Left colon (tissue), 2 donors: ENCODE measurements around the gene HENMT1. TPM values are rescaled to one million over a fixed set of nuclear protein-coding genes. Genes with fewer than 3 reads are reported as not detected.
"Not testable (repeated sequence)": the region's sequence is repeated elsewhere in the genome, so short reads cannot be mapped to it uniquely, and the experiment has no call there.

ENCODE experiments used
- ATAC-seq: fragments of 200-7000 bp; cut with Tn5 transposase; one replicate; pipeline ENCODE4 v1.9.1; 2020; ENCODE audit warnings: mild to moderate bottlenecking, moderate library complexity
- DNase-seq, 2 donors: peaks; one replicate each; pipeline ENCODE4 v3.0.0-alpha.2; 2020
- intact Hi-C, 2 donors: fragments of 100-400 bp; cut with DNase I in 1 of 2; cut with micrococcal nuclease in 1 of 2; formaldehyde crosslinking; loops; one replicate each; pipeline versions ENCODE4 v1.11.2 to v1.14.0; 2022; cut with DNase I, micrococcal nuclease
- total RNA-seq, 2 donors: library from RNA; stranded (reverse); fragmentation: NEBNext Ultra II Directional; extraction: Animal tissue kit (Norgen Biotek cat#: 25700); gene quantifications; one replicate each; pipeline ENCODE4 v1.2.1, GENCODE V29; 2021
- donor health status: DM: no; HTN: no; CAD: no.
- donor health status: DM: yes; HTN: yes; CAD: no.

HENMT1 gene
- total RNA-seq, 2 donors from 2014 or later, result 6.6 to 7.3 TPM

DNA sequence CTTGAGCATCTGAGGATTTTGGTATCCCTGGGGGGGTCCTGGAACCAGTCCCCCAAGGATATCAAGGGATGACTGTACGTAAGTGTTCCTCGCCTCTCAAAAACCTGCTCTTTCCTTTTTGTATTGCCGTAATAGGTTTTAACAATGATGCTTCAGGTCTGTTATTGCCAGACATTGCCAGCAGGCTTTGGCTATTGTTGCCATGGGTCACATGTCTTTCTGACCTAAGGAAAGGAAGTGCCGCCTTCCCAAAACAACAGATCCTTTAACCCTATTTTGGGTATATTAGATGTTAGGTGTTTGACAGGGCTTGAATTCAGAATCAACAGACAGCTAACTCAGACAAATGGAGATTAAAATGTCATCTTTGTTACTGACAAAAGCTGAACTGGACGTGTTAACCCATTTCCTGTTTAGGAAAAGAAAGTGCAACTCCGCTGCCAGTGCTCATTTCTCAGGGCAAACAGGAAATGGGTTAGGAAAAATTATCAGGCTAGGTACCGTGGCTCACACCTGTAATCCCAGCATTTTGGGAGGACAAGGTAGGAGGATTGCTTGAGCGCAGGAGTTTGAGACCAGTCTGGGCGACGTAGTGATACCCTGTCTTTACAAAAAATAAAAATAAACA, 18.8 kb upstream of the HENMT1 start:
- intact Hi-C loops, result no loop called here
- no peak for DNase-seq
- ATAC-seq, result no peak

DNA sequence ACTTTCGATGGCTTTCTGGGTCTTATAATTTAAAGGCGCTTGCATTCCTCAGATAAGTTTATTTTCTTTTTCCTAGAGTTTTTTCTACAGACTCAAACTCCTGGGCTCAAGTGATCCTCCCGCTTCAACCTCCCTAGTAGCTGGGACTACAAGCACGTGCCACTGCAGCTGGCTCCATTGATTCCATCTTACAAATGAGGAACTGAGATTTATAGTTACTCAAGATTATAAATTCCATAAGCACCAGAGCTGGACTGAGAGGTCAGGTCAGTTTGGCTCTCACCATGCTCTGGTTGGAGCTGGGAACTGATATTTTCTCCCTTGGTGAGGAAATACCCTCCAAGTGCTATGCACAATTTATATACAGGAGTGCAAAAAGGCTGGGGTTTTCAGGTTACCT, 17.8 kb upstream of the HENMT1 start:
- ATAC-seq (no peak), DNase-seq (no peak)
- intact Hi-C loops, result no loop called here

DNA sequence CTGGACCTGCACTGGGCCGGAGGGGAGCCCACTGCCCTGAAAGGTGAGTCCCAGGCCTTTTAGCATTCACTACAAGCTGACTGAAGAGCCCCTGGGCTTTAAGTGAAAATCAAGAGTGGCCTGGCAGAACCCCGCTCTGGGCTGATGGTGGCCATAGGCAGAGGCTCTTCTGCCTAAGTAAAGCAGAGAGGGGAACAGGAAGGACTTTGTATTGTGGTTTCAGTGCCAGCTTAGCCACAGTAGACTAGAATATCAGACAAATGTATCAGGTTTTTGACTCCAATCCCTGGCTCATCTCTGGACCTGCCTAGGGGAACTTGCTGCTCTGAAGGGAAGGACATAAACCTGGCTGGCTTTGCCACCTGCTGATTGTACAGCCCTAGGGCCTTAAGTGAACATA, 10.2 kb upstream of the HENMT1 start:
- DNase-seq, result no peak
- no peak for ATAC-seq
- intact Hi-C loops, result no loop called here

DNA sequence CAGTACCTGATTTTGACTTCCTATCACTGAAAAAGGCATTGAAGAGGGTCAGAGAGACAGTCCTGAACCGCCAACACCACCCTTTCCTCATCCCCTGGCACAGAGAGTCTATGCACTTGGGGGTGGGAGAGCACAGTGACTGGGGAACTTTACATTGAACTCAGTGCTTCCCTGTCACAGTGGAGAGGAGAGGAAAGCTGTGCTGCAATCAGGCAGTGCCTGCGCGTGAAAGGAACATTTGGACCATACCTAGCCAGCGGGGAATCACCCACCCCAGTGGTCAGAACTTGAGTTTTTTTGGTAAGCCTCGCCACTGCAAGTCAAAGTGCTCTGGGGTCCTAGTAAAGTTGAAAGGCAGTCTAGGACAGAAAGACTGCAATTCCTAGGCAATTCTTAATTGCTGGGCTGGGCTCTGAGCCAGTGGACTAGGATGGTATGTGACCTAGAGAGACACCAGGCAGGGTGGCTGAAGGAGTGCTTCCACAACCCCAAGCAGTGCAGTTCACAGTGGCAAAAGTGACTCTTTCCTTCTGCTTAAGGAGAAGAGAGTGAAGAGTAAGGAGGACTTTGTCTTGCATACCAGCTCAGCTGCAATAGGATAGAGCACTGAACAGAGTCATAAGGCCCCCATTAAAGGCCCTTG, 9.4 kb upstream of the HENMT1 start:
- DNase-seq (no peak), ATAC-seq (no peak)
- intact Hi-C loops, result no loop called here

DNA sequence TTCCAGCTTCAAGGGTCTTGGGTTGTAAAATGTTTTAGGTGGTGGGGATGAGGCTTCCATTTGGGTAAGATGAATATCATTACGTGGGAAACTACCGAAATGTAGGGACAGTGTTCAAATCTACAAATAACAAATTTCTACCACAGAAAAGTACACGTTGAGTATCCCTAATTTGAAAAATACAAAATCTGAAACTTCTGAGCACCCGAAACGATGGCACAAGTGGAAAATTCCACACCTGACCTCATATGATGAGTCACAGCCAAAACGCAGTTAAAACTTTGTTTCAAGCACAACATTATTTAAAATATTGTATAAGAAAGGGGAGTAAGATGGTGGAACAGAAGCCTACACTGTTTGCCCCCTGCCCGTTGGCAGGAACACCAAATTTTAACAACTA, 8.8 kb upstream of the HENMT1 start:
- DNase-seq (no peak), ATAC-seq (no peak)
- intact Hi-C loops, result no loop called here

DNA sequence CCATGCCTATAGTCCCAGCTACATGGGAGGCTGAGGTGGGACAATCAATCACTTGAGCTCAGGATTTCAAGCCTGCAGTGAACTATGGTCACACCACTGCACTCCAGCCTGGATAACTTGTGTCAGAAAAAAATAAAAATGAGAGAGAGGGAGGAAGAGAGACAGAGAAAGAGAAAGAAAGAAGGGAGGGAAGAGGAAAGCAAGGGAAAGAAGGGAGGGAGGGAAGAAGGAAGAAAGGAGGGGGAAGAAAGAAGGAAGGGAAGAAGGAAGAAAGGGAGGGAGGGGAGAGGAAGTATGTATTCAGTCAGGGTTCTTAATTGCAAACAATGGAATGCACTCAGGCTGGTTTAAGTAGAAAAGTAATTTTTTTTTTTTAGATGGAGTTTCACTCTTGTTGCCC, 7.9 kb upstream of the HENMT1 start:
- ATAC-seq, result no peak
- no peak for DNase-seq
- intact Hi-C loops, result no loop called here

DNA sequence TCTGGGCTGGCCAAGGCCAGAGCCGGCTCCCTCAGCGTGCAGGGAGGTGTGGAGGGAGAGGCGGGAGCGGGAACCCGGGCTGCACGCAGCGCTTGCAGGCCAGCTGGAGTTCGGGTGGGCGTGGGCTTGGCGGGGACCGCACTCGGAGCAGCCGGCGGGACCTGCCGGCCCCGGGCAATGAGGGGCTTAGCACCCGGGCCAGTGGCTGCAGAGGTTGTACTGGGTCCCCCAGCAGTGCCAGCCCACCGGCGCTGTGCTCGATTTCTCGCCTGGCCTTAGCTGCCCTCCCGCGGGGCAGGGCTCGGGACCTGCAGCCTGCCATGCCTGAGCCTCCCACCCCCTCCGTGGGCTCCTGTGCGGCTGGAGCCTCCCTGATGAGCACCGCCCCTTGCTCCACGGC, 6.5 kb upstream of the HENMT1 start:
- DNase-seq, intact Hi-C loops, ATAC-seq: not testable (repeated sequence)

DNA sequence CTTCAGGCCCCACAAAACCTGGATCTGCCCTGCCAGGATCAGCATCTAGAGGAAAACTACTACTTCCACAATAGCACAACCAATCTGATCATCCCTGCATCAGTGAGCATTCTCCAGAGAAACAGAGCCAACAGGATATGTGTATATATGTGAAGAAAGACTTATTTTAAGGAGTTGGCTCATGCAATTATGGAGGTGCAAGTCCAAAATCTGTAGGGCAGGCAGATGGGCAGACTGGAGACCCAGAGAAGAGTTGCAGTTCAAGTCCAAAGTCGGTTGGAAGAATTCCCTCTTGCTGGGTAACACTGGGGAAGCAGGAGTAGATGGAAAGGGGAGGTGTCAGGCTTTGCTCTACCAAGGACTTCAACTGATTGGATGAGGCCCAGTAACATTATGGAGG, 4.9 kb upstream of the HENMT1 start:
- intact Hi-C loops, result no loop called here
- DNase-seq, result no peak
- ATAC-seq, result no peak

DNA sequence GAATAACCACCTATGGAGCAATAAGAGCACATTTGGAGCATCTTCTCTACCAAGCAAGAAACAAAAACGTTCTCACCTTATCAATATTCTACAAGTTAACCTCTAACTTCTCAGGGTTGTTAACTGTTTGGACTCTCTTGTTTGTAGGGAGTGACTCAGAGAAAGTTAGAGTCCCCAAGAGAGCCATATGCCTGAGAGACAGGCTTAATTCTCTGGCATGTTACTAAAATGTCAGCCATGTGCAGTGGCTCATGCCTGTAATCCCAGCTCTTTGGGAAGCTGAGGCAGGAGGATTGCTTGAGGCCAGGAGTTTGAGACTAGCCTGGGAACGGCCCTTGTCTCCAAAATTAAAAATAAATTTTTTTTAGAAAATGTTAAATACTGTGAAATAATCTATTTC, 4.2 kb upstream of the HENMT1 start:
- DNase-seq (no peak), ATAC-seq (no peak)
- intact Hi-C loops, result no loop called here

DNA sequence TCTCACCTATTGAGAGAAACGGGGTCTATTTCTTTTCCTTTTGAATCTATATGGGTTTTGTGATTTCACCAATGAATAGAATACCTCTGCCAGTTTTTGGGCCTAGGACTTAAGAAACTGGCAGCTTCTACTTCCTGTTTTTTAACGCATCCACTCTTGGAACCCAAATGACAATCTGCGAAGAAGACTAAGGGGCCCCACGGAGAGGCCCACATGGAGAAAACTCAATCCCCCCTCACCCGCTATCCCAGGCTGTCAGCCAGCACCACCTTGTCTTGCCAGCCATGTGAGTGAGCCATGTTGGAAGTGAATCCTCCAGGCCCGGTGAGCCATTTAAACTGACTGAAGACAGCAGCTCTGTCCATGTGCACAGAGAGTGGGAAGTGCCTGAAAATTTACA, 3.6 kb upstream of the HENMT1 start:
- intact Hi-C loops, result no loop called here
- DNase-seq (no peak), ATAC-seq (no peak)

DNA sequence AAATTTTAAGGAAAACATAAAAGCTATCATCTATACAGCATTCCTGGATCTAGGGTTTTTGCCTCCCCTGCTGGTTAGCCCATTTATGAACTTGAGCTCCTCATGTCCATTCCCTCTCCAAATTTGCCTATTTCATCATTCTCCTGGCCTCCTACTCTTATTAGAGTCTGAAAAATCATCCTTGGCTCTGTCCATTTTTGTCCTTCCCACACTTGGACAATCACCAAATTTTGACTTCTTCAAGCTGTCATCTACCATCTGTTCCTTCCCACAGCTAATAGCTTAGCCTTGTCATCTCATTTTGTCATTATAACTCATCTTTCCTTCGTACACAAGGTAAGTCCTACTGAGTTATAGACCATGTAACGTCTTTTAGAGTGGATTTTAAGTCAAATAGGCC, 2.2 kb upstream of the HENMT1 start:
- intact Hi-C loops, result no loop called here
- DNase-seq (no peak), ATAC-seq (no peak)

DNA sequence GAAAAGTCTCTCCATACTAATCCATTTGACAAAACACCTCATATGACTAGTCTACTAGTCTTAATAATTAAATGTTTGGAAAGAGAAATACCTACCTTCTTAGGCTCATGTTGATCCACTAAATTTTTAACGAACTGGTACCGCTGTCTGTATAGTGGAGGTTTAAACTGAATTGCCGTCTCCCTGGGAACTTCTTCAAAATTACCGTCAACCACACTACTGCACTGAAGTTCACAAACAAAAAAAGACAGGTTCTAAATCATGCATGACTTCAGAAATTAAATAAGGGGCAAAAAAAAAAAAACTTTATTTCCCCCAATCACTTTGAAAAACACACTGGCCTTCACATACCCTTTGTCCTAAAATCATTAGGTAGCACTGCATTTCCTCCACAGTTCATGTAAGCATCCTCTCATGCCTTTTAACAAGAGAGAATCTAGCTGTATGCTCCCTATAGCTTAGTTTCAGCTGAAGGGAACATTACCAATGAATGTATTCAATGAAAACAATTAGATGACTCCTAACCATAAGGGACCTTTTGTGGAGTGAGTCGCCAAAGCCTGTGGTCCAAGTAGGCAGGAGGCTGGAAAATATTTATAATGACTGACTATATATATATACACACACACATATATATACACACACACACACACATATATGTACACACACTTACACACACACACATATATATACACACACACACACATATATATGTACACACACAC, 3.4 kb downstream of the HENMT1 start:
- ATAC-seq, result no peak
- DNase-seq, result no peak
- intact Hi-C loops, result no loop called here

DNA sequence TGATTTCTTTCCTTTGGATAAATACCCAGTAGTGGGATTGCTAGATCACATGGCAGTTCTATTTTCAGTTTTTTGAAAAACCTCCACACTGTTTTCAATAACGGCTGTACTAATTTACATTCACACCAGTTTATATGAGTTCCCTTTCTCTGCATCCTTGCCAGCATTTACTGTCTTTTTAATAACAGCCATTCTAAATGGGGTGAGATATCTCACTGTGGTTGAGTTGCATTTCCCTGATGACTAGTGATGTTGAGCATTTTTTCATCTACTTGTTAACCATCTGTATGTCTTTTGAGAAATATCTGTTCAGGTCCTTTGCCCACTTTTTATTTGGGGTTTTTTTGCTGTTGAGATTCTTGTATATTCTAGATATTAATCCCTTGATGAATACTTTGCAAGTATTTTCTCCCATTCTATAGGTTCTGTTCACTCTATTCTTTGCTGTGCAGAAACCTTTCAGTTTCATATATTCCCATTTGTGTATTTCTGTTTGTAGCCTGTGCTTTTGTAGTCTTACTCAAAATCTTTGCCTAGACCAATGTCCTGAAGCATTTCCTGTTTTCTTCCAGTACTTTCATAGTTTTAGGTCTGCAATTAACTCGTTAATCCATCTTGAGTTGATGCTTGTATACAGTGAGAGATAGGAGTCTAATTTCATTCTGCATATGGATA, 7.3 kb downstream of the HENMT1 start:
- ATAC-seq (no peak), DNase-seq (no peak)
- intact Hi-C loops, result no loop called here

DNA sequence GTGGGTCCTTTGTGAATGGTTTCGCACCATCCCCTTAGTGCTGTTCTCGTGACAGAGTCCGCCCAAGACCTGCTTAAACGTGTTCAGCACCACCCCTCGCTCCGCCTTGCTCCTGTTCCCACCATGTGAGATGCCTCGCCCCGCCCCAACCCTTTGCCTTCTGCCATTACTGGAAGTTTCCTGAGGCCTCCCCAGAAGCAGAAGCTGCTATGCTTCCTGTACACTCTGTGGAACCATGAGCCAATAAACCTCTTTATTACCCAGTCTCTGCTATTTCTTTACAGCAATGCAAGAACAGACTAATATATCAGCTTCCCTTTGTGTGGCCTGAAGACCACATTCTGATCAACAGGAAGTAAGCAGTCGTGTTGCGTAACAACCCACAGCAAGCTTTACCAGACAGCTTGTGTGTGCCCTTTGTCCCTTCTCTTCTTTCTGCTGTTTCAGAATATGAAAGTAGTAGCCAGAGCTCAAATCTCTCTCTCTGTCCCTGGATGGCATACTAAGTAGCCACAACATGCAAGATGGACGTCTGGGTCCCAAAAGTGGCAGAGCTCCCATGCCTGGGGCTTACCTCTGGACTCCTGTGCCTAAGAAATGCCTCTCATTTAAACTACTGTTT, 14.1 kb downstream of the HENMT1 start:
- intact Hi-C loops, result no loop called here
- peak; percentile 86 for ATAC-seq
- peak; percentile 92 to 95 for DNase-seq

DNA sequence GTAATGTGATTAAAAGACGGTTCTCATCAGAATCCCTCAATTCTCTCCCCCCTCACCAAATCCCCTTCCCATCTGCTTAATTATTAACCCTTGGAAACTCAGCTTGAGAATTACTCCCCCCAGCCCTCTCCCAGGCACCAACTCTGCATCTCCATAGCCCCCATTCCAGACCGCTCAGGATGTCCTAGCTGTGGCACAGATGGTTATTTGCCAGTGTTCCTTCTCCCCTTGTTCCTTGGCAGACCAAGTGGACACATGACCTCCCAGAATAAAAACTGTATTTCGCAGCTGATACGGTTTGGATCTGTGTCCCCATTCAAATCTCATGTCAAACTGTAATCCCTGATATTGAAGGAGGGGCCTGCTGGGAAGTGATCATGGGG, 14.6 kb downstream of the HENMT1 start:
- ATAC-seq (no peak), DNase-seq (no peak)
- intact Hi-C loops, result no loop called here

DNA sequence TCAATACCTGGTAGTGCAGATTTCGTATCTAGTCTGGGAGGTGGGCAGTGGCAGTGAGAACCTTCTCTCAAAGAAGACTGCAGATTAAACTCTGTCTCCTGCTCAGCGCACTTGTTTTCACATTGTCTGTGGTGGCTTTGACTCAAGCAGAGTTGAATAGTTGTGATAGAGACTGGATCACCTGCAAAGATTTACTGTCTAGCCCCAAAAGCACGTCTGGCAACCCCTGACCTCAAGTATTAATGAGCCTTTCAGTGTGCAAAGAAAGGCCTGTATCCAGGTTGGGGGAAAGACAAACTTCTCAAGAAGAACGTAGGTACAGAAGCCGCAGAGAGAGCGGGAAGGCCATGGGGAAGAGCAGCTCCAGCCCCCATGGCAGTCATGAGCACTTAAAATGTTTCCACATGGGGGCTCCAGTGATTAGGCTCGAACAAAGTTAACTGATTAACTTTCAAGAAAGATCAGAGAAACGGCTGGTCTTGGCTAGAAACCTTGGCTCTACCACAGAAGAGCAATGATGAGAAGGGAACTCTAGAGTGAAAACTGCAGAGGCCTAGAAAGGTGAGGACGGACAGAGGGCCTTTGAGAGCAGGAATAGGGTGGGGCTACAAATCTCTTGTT, 15.2 kb downstream of the HENMT1 start:
- DNase-seq (no peak), ATAC-seq (no peak)
- intact Hi-C loops, result no loop called here

DNA sequence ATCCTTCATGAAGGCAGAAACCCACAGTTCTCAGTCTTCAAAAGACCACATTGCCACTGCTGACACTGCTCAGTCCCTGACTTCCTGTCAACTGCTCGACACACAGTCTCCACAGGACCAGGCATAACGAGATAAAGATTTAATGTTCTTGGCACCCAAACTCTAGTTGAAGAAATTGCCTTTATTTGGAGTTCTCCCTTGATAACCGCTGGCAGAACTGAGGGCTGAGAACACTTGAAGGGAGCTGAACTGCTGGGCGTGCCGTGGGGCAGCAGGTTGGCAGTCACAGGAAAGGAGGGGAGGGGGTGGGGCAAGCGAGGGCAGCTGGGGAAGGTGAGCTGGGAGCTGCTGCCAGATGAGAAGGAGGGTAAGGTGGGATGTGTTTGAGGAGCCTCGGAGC, 15.9 kb downstream of the HENMT1 start:
- ATAC-seq (peak; percentile 53), DNase-seq (peak; percentile 67 to 70)
- intact Hi-C loops, result loop anchor here in 1 of 2 donors (5.0 kb wide), 1 partner anchor 133 kb away; no protein-coding TSS in a partner anchor

DNA sequence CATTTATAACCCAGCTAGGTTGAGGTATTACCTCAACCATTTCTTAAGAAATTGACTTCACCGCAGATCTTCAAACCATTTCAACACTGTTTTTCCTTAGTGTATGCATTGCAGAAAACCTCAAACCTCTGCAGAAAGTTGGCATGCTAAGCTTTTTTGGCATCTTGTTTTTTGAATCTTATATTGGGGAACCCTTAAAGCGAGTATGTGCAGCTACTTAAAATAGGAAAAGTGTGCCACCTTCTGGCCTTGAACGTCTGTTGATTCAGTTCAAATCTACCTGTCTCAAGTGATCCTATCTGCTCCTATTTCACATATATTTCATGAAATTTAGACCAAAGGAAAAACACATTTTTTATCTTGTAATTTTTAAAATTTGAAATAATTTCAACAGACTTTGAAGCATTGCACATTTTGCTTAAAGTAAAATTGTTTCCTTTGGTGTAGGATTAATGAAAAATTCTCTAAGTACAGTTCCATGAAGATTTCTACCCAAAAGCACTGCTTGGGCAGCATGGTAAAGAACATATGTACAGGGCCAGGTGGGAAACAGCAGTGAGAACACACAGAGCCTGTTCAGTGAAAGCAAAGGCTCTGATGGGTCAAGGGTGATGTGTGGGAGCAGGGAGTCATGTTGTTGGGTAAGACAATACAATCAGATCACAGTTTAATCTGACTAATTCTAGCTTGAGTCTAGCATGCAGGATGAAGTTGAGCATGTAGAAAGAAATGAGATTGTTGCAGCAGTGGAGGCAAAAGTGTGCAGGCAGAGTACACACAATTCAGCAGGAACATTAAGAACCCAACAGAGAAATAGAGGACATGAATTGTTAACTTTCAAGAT, 17.2 kb downstream of the HENMT1 start:
- ATAC-seq (peak; percentile 23), DNase-seq (peak in 1 of 2 donors; percentile 67)
- intact Hi-C loops, result loop anchor here in 1 of 2 donors (5.0 kb wide), 1 partner anchor 131 kb away; no protein-coding TSS in a partner anchor
